ENCODE results near the gene CTNND2. TPM values are rescaled to one million over a fixed set of nuclear protein-coding genes. Genes with fewer than 3 reads are reported as not detected.

The CTNND2 gene
- total and polyA plus RNA-seq, 9 of the 15 experiments (the other 6 are each of a cell fraction or from before 2014, with no cell fraction given) = 0.03 to 0.35 TPM; not detected in 7

- Histone ChIP-seq H3K27me3 (ENCODE audit: control insufficient read depth in 2 of 2, insufficient read depth in 2 of 2, low read length in 2 of 2) (no peaks in the 10 kb centered on the region), H3K4me2 (ENCODE audit: insufficient read depth, low read length) (no peak overlapping the region), H4K20me1 (replicated peaks; ENCODE audit: control insufficient read depth, insufficient read depth, low read length) (no peaks in the 10 kb centered on the region), H2AFZ (ENCODE audit: low read depth, low read length) (no peak overlapping the region), H3K27ac (ENCODE audit: extremely low read depth, low read depth, low read length) (no peak overlapping the region), H3K79me2 (ENCODE audit: control insufficient read depth, insufficient read depth, low read length) (no peaks in the 10 kb centered on the region), H3K4me1 (replicated peaks in 1 of 2; ENCODE audit: control insufficient read depth in 2 of 2, insufficient read depth in 2 of 2, low read length in 2 of 2) (no peaks in the 10 kb centered on the region), H3K9me1 (ENCODE audit: control insufficient read depth, insufficient read depth, low read length) (no peaks in the 10 kb centered on the region), H3K36me3 (ENCODE audit: control insufficient read depth, insufficient read depth, low read length) (no peaks in the 10 kb centered on the region), H3K9me3 (replicated peaks; ENCODE audit: control insufficient read depth, insufficient read depth, low read depth, low read length) (no peaks in the 10 kb centered on the region), H3K4me3 (no peak overlapping the region), H3K9ac (ENCODE audit: insufficient read depth in 1 of 2, low read depth in 2 of 2, low read length in 2 of 2) (no peak overlapping the region)
- TF ChIP-seq MAFF (IDR thresholded peaks at IDR 0.05; ENCODE audit: low read length) (no peak), ETV5 (CRISPR knock-in tag; IDR thresholded peaks at IDR 0.05; ENCODE audit: low read depth) (no peak), HBP1 (CRISPR knock-in tag; IDR thresholded peaks at IDR 0.05) (no peak), ZNF586 (CRISPR knock-in tag; conservative IDR thresholded peaks at IDR 0.05) (no peak), IFI16 (CRISPR knock-in tag; IDR thresholded peaks at IDR 0.05) (no peak), ARID2 (IDR thresholded peaks at IDR 0.05) (no peak), ZNF311 (CRISPR knock-in tag; IDR thresholded peaks at IDR 0.05) (no peak), MLLT1 (IDR thresholded peaks at IDR 0.05) (no peak), MYC (IDR thresholded peaks at IDR 0.05; ENCODE audit: low read depth, low read length) (no peak), MYC (CRISPR knock-in tag; IDR thresholded peaks at IDR 0.05; ENCODE audit: borderline replicate concordance, low read depth) (no peak), NFXL1 (CRISPR knock-in tag; IDR thresholded peaks at IDR 0.05) (no peak), CTBP1 (IDR thresholded peaks at IDR 0.05; ENCODE audit: borderline replicate concordance) (no peak)
- BruUV-seq (replicated peaks) = no TSS peak
- in situ Hi-C loops (cut with MboI) = no loop called here
- ATAC-seq (no peak), FAIRE-seq (no peak), DNase-seq (ENCODE audit: extremely low read depth in 1 of 4, low spot score in 3 of 4) (no peak)
- POLR2A ChIA-PET = no interaction called here
- intact Hi-C loops (cut with micrococcal nuclease) = no loop called here
- CTCF ChIA-PET (ENCODE audit: low intra/inter-chr PET ratio) = no interaction called here
- WGBS (ENCODE audit: insufficient coverage, low coverage, missing lambda C conversion rate) = 0% methylated on average over 1 of the region's 1 CpG
These were observed 146.6 kb downstream of the CTNND2 start for GRCh38 chr5:11757661-11758060.

Data from K562 (cell line).